OCI-LY7 (cell line): Measurements from ENCODE around the gene FDXR.

Source experiments
- EZH2phosphoT487 ChIP-seq: fragments of 200-600 bp; sonication (generic); IDR thresholded peaks from 2 replicates; pipeline ENCODE4 v1.6.1; 2018; ENCODE audit warnings: low read depth, borderline replicate concordance, mild to moderate bottlenecking, mixed run types, antibody characterized with exemption, low read length, moderate library complexity, mixed read lengths
- TF ChIP-seq, protein P1 (sequence below): fragments of 200-600 bp; sonication (generic); conservative IDR thresholded peaks from 2 replicates; pipeline ENCODE4 v1.5.1; 2014; ENCODE audit warnings: mild to moderate bottlenecking, antibody characterized with exemption, low read length, moderate library complexity, mixed read lengths

DNA sequence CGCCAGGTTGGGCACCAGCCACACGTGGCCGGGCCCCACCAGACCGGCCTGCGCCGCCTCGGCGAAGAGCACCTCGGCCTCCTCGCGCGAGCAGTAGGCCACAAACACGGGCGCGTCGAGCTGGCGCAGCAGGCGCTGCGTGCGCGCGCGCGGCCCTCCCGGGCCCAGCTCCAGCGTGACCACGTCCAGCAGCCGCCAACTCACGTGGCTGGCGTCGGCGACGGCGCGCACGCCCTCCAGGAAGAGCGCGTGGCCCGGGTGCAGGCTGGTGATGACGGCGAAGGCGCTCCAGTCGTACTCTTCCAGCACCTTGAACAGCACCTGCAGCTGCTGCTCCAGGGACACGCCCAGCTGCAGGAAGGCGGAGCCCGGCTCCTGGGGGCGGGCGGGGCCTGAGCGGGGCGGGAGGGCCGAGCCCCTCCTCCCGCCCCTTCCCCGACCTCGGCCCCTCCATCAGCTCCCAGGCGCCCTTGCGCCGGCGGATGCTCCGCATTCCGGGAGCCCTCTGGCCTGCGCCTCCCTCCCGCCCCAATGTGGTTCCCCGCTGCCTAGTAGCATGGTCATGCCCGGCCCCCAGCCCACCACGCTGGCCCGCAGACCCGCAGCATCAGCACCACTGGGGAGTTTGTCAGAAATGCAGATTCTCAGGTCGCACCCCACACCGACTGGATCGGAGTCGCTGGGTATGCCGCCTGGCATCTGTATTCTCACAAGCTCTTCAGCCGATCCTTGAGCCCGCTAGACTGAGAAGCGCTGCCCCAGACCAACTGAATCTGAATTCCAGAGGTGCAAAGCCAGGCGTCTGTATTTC is 20.4 kb downstream of the FDXR start:
- TF ChIP-seq, protein P1, sequence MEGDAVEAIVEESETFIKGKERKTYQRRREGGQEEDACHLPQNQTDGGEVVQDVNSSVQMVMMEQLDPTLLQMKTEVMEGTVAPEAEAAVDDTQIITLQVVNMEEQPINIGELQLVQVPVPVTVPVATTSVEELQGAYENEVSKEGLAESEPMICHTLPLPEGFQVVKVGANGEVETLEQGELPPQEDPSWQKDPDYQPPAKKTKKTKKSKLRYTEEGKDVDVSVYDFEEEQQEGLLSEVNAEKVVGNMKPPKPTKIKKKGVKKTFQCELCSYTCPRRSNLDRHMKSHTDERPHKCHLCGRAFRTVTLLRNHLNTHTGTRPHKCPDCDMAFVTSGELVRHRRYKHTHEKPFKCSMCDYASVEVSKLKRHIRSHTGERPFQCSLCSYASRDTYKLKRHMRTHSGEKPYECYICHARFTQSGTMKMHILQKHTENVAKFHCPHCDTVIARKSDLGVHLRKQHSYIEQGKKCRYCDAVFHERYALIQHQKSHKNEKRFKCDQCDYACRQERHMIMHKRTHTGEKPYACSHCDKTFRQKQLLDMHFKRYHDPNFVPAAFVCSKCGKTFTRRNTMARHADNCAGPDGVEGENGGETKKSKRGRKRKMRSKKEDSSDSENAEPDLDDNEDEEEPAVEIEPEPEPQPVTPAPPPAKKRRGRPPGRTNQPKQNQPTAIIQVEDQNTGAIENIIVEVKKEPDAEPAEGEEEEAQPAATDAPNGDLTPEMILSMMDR = no peak
- no peak for TF ChIP-seq EZH2phosphoT487
